ENCODE measurements around the gene PNN.
"Not testable (repeated sequence)": the region's sequence is repeated elsewhere in the genome, so short reads cannot be mapped to it uniquely, and the experiment has no call there.

The PNN gene

GRCh38 chr14:39174560-39175444 lies at the start of gene PNN:
PNN (plus strand) TSS chr14:39175254; CDS start chr14:39175280, 26 bp downstream.
- TF ChIP-seq CTCF (conservative IDR thresholded peaks at IDR 0.05; ENCODE audit: low read depth, low read length) = no peak
- peak; percentile 100 for DNase-seq (ENCODE audit: low read depth)
- peak within 1 kb of the TSS; percentile 96 for H3K4me3 ChIP-seq (ENCODE audit: low read depth, low read length)

- not testable (repeated sequence) for H3K4me3 ChIP-seq (ENCODE audit: low read depth, low read length); DNase-seq (ENCODE audit: low read depth)
Measured at GRCh38 chr14:39137835-39138234, 37.2 kb upstream of the PNN start.

- H3K4me3 ChIP-seq (ENCODE audit: low read depth, low read length) = no peak overlapping the region
- no peak for TF ChIP-seq CTCF (conservative IDR thresholded peaks at IDR 0.05; ENCODE audit: low read depth, low read length)
- DNase-seq (ENCODE audit: low read depth) = peak; percentile 60
Measured at GRCh38 chr14:39138440-39138839, 36.6 kb upstream of the PNN start.

GRCh38 chr14:39140170-39140569 lies 34.9 kb upstream of the PNN start:
- no peak overlapping the region for H3K4me3 ChIP-seq (ENCODE audit: low read depth, low read length)
- no peak for DNase-seq (ENCODE audit: low read depth)
- no peak for TF ChIP-seq CTCF (conservative IDR thresholded peaks at IDR 0.05; ENCODE audit: low read depth, low read length)

GRCh38 chr14:39141623-39142022 lies 33.4 kb upstream of the PNN start:
- DNase-seq (ENCODE audit: low read depth); H3K4me3 ChIP-seq (ENCODE audit: low read depth, low read length): not testable (repeated sequence)

- not testable (repeated sequence) for DNase-seq (ENCODE audit: low read depth); H3K4me3 ChIP-seq (ENCODE audit: low read depth, low read length)
Measured at GRCh38 chr14:39143226-39143625, 31.8 kb upstream of the PNN start.

- no peak overlapping the region for H3K4me3 ChIP-seq (ENCODE audit: low read depth, low read length)
- DNase-seq (ENCODE audit: low read depth) = peak; percentile 15
- TF ChIP-seq CTCF (conservative IDR thresholded peaks at IDR 0.05; ENCODE audit: low read depth, low read length) = no peak
Measured at GRCh38 chr14:39145266-39145966, 29.6 kb upstream of the PNN start.

GRCh38 chr14:39154594-39155189 lies 20.4 kb upstream of the PNN start:
- H3K4me3 ChIP-seq (ENCODE audit: low read depth, low read length) = no peak overlapping the region
- no peak for DNase-seq (ENCODE audit: low read depth)
- no peak for TF ChIP-seq CTCF (conservative IDR thresholded peaks at IDR 0.05; ENCODE audit: low read depth, low read length)
